Measurements from ENCODE around the gene EXOC6B. TPM values are rescaled to one million over a fixed set of nuclear protein-coding genes. Genes with fewer than 3 reads are reported as not detected.

EXOC6B gene
- total RNA-seq, 2 donors from 2014 or later = 10.4 to 11.6 TPM

DNA sequence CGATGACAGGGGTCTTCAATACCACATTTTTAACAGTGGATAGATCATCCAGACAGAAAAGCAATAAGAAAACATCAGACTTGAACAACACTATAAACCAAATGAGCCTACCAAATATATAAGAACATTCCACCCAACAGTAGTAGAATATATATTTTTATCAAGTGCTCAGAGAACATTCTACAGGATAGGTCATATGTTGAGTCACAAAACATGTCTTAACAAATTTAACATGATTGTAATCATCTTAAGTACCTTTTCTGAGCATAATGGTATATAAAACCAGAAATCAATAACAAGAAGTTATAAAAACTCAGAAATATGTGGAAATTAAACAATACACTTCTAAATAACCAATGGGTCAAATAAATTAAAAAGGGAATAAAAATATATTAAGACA lies 484.2 kb downstream of the EXOC6B start:
- Mint-ChIP-seq H3K4me3 (no peak overlapping the region), H3K4me1 (ENCODE audit: low read depth) (no peaks in the 10 kb centered on the region), H3K36me3 (ENCODE audit: insufficient read depth in 2 of 2) (peaks cover 0 to 2% of the 10 kb centered on the region in 2 donors), H3K27me3 (ENCODE audit: low read depth) (no peaks in the 10 kb centered on the region), H3K27ac (no peak overlapping the region), H3K9me3 (peaks cover 2 to 8% of the 10 kb centered on the region in 2 donors)
- no peak for DNase-seq
- no peak for ATAC-seq (replicated peaks in 1 of 2)

DNA sequence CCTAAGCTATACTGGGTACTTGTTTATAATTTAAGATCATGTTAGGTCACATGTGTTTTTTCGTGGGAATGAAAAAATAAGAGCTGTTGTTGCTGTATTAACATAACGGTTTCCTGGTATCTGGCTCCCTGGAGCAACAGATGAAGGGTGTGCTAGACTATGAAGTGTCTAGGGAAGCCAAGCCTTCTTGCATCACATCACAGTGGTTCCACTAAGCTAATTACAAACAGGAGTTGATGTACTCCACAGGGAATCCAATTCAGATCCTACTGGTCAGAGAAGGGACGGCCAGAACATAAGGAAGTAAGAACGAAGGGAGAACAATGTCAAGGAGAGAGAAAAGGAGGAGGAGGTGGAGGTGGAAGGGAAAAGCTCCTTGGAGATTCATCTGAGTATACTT lies 485.2 kb downstream of the EXOC6B start:
- ATAC-seq (replicated peaks in 1 of 2) = no peak
- no peak overlapping the region for H3K4me3 Mint-ChIP-seq
- H3K9me3 Mint-ChIP-seq = peaks cover 2 to 8% of the 10 kb centered on the region in 2 donors
- no peaks in the 10 kb centered on the region for H3K4me1 Mint-ChIP-seq (ENCODE audit: low read depth)
- H3K27me3 Mint-ChIP-seq (ENCODE audit: low read depth) = no peaks in the 10 kb centered on the region
- DNase-seq = no peak
- no peak overlapping the region for H3K27ac Mint-ChIP-seq
- H3K36me3 Mint-ChIP-seq (ENCODE audit: insufficient read depth in 2 of 2) = peaks cover 0 to 2% of the 10 kb centered on the region in 2 donors

DNA sequence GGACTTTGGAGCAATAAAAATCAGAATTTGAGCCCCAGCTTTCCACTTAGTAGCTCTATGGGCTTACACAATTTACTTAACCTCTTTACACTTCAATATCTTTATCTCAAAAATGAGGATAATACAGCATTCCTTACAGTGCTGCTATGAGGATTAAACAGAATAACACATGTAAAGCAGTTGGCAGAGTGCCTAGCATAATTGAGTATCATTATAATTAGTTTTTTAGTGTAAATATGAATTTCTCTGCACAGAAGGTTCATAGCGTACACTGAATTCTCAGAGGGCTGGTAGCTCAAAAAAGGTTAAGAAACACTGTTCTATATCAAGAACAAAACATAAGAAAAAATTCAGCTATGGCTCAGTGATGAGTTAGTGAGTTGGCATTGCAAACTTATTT lies 487.8 kb downstream of the EXOC6B start:
- H3K27me3 Mint-ChIP-seq (ENCODE audit: low read depth) = no peaks in the 10 kb centered on the region
- H3K4me3 Mint-ChIP-seq = no peak overlapping the region
- no peak for ATAC-seq (replicated peaks in 1 of 2)
- no peak for DNase-seq
- no peaks in the 10 kb centered on the region for H3K36me3 Mint-ChIP-seq (ENCODE audit: insufficient read depth in 2 of 2)
- no peaks in the 10 kb centered on the region for H3K4me1 Mint-ChIP-seq (ENCODE audit: low read depth)
- H3K27ac Mint-ChIP-seq = no peak overlapping the region
- H3K9me3 Mint-ChIP-seq = peaks cover 0 to 1% of the 10 kb centered on the region in 2 donors

DNA sequence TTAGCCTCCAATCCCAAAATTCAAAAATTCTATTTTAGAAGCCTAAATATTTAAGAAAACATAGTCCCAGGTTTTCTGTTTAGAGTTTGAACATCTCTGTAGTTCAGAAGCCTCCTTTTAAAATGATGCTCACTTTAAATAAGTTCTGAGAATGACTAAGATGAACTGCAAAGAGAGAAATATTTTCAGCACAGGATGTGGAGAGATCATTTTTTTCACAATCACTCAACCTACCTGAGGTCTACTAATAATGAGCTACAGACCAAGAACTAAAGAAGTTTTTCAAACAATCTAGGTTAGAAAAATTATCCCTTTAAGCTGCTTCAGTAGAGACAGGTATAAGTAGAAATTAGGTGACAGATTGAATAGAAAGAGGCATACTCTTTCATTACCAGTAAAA lies 493.1 kb downstream of the EXOC6B start:
- Mint-ChIP-seq H3K4me1 (ENCODE audit: low read depth) (peaks cover 6% of the 10 kb centered on the region), H3K27ac (no peak overlapping the region), H3K9me3 (peaks cover 0 to 3% of the 10 kb centered on the region in 2 donors), H3K4me3 (no peak overlapping the region), H3K27me3 (ENCODE audit: low read depth) (no peaks in the 10 kb centered on the region), H3K36me3 (ENCODE audit: insufficient read depth in 2 of 2) (no peaks in the 10 kb centered on the region)
- DNase-seq (no peak), ATAC-seq (replicated peaks in 1 of 2) (peak in 1 of 2 donors; percentile 41)

DNA sequence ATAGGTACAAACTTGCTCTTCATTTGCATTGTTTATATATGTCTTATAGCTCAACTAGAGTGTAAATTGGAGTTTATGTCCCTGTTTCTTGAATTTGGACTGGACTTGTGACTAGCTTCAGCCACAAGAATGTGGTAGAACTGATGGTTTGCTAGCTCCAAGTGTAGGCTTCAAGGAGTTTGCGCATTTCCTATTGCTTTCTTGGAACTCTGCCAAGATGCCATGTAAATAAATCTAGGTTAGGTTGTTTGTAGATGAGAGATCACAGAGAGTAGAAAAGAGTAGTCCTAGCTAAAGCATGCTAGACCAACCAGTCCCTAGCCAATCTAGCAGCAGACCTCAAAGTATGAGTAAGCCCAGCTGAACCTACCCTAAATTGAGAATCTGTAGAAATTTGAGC lies 495.2 kb downstream of the EXOC6B start:
- Mint-ChIP-seq H3K27me3 (ENCODE audit: low read depth) (no peaks in the 10 kb centered on the region), H3K9me3 (peaks cover 0 to 4% of the 10 kb centered on the region in 2 donors), H3K27ac (no peak overlapping the region), H3K36me3 (ENCODE audit: insufficient read depth in 2 of 2) (no peaks in the 10 kb centered on the region), H3K4me1 (ENCODE audit: low read depth) (peaks cover 6% of the 10 kb centered on the region), H3K4me3 (no peak overlapping the region)
- ATAC-seq (replicated peaks in 1 of 2) (no peak), DNase-seq (no peak)

DNA sequence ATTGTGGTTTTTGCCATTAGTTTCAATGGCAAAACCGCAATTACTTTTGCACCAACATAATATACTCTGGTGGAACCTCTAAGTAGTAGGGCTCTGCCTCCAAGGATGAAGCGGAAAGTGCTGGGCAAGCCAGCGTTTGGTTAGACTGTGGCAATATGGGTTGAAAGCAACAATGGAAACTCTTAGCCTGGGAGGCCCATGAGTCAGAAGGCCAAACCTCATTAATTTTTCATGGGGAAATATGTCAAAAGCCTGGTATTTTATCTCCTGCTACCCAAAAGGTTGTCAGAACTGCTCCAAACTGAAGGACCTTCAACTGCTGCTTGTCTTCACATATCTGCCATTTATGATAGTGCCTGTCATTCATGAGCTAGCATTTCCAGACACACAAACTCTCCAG lies 499.1 kb downstream of the EXOC6B start:
- Mint-ChIP-seq H3K9me3 (peaks cover 2 to 6% of the 10 kb centered on the region in 2 donors), H3K27ac (no peak overlapping the region), H3K36me3 (ENCODE audit: insufficient read depth in 2 of 2) (peaks cover 0 to 1% of the 10 kb centered on the region in 2 donors), H3K4me1 (ENCODE audit: low read depth) (no peaks in the 10 kb centered on the region), H3K27me3 (ENCODE audit: low read depth) (no peaks in the 10 kb centered on the region), H3K4me3 (no peak overlapping the region)
- ATAC-seq (replicated peaks in 1 of 2) = no peak
- DNase-seq = no peak

DNA sequence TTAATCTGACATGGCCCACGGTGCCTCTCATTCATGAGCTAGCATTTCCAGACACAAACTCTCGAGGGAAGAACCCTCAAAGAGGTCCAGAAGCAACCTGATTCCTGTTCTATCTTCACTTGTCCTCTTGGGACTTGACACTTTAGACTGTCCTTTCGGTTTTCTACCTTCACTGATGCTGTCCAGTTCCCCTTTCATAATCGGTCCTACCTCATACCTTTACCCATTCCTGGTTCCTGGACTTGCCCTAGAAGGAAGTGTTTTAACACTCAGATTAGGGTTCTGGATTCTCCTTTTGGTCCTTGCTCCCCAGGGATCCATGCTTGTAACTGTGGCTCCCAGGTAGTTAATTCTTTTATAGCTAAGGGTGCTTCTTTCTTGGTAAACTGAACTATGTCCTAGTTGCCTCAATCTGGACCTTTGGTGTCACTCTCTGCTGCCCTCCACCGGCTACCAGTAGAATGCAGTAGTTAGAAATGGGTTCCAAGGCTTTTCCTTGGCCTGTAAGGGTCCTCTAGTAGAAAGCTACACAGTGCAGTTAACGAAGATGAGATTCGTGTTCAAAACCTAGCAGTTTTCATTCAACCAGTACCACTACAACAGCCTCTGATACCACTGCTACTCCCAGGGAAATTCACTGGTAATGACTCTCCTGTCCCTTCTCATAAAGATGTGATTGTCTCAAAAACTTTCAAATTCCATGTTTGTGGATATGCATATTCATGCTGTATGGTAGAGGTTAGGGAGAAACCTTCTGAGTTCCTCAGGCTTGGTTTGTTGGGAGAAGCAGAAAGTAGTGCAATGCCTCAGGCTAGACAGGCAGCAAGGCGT lies 500.0 kb downstream of the EXOC6B start:
- peak; percentile 2 to 6 for DNase-seq
- ATAC-seq (replicated peaks in 1 of 2) = no peak
- no peak overlapping the region for H3K4me3 Mint-ChIP-seq
- H3K36me3 Mint-ChIP-seq (ENCODE audit: insufficient read depth in 2 of 2) = peaks cover 0 to 1% of the 10 kb centered on the region in 2 donors
- H3K27ac Mint-ChIP-seq = peak overlapping the region; percentile 16
- H3K27me3 Mint-ChIP-seq (ENCODE audit: low read depth) = no peaks in the 10 kb centered on the region
- H3K9me3 Mint-ChIP-seq = peaks cover 2 to 6% of the 10 kb centered on the region in 2 donors
- no peaks in the 10 kb centered on the region for H3K4me1 Mint-ChIP-seq (ENCODE audit: low read depth)

DNA sequence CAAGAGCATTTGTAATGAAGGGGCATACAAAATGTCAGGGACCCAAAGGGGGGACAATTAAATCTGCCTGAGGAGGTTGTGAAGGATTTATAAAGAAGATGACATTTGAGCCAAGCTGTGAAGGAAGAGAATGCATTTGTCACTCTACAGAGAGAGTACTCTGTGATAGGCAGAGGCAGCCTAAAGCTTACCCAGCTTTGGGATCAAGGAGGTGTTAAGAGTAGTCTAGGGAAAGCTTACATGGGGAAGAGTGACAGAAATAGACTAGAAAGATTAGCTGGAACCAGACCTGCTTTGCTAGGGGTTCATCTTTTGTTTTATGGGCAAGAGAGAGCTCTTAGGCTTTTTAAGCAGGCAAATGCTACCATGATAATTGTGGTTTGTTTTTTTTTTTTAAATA lies 509.1 kb downstream of the EXOC6B start:
- H3K4me3 Mint-ChIP-seq = no peak overlapping the region
- H3K27ac Mint-ChIP-seq = no peak overlapping the region
- no peaks in the 10 kb centered on the region for H3K36me3 Mint-ChIP-seq (ENCODE audit: insufficient read depth in 2 of 2)
- DNase-seq (no peak), ATAC-seq (replicated peaks in 1 of 2) (no peak)
- no peaks in the 10 kb centered on the region for H3K4me1 Mint-ChIP-seq (ENCODE audit: low read depth)
- no peaks in the 10 kb centered on the region for H3K27me3 Mint-ChIP-seq (ENCODE audit: low read depth)
- peaks cover 0 to 2% of the 10 kb centered on the region in 2 donors for H3K9me3 Mint-ChIP-seq

DNA sequence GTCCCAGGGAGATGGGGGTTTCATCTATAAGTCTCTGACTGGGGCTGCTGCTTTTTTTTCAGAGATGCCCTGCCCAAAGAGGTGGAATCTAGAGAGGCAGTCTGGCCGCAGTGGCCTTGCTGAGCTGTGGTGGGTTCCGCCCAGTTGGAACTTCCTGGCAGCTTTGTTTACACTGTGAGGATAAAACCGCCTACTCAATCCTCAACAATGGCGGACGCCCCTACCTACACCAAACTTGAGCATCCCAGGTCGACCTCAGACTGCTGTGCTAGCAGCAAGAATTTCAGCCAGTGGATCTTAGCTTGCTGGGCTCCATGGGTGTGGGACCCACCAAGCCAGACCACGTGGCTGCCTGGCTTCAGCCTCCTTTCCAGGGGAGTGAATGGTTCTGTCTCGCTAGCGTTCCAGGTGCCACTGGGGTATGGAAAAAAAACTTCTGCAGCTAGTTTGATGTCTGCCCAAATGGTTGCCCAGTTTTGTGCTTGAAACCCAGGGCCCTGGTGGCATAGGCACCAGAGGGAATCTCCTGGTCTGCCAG lies 525.6 kb downstream of the EXOC6B start:
- ATAC-seq (replicated peaks in 1 of 2) (no peak), DNase-seq (no peak)
- peaks cover 0 to 6% of the 10 kb centered on the region in 2 donors for H3K36me3 Mint-ChIP-seq (ENCODE audit: insufficient read depth in 2 of 2)
- no peaks in the 10 kb centered on the region for H3K4me1 Mint-ChIP-seq (ENCODE audit: low read depth)
- no peak overlapping the region for H3K27ac Mint-ChIP-seq
- H3K9me3 Mint-ChIP-seq = peaks cover 7 to 21% of the 10 kb centered on the region in 2 donors
- no peaks in the 10 kb centered on the region for H3K27me3 Mint-ChIP-seq (ENCODE audit: low read depth)
- H3K4me3 Mint-ChIP-seq = no peak overlapping the region

DNA sequence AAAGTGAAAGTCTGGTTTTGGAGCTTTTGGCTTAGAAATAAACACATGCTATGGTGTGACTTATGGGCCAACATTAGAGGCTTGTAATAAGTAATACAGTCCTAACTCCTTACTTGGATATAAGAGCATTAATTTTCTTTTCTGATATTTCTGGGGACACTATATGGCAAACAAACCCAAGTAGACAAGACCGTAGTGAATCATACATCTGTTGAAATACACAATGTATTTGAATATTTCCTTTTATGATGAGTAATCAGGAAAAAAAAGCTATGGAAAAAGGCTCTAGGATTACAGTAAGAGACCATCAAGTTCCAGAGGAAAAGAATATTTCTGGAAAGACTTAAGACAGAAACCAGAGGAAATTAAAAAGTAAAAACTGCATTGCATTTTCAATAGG lies 532.2 kb downstream of the EXOC6B start:
- Mint-ChIP-seq H3K4me1 (ENCODE audit: low read depth) (no peaks in the 10 kb centered on the region), H3K4me3 (no peak overlapping the region), H3K36me3 (ENCODE audit: insufficient read depth in 2 of 2) (peaks cover 0 to 1% of the 10 kb centered on the region in 2 donors), H3K27me3 (ENCODE audit: low read depth) (no peaks in the 10 kb centered on the region), H3K9me3 (peaks cover 6 to 10% of the 10 kb centered on the region in 2 donors), H3K27ac (no peak overlapping the region)
- DNase-seq (no peak), ATAC-seq (replicated peaks in 1 of 2) (no peak)

DNA sequence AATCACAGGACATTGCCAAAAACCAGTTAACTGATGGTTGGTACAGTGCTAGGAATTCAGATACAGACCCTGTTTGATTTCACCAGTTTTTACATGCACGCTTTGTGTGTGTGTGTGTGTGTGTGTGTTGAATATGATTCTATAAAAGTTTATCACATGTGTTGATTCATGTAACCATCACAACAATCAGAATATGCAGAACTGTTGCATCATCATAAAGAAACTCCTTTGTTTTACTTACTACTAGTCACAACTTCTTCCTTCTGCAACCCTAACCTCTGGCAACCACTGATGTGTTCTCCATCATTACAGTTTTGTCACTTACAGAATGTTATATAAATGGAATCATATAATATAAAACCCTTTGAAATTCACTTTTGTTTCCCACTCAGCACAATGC lies 533.4 kb downstream of the EXOC6B start:
- peaks cover 0 to under 1% of the 10 kb centered on the region in 2 donors for H3K36me3 Mint-ChIP-seq (ENCODE audit: insufficient read depth in 2 of 2)
- ATAC-seq (replicated peaks in 1 of 2) = no peak
- H3K4me1 Mint-ChIP-seq (ENCODE audit: low read depth) = no peaks in the 10 kb centered on the region
- no peaks in the 10 kb centered on the region for H3K27me3 Mint-ChIP-seq (ENCODE audit: low read depth)
- DNase-seq = no peak
- H3K27ac Mint-ChIP-seq = no peak overlapping the region
- no peak overlapping the region for H3K4me3 Mint-ChIP-seq
- H3K9me3 Mint-ChIP-seq = peaks cover under 1 to 2% of the 10 kb centered on the region in 2 donors

DNA sequence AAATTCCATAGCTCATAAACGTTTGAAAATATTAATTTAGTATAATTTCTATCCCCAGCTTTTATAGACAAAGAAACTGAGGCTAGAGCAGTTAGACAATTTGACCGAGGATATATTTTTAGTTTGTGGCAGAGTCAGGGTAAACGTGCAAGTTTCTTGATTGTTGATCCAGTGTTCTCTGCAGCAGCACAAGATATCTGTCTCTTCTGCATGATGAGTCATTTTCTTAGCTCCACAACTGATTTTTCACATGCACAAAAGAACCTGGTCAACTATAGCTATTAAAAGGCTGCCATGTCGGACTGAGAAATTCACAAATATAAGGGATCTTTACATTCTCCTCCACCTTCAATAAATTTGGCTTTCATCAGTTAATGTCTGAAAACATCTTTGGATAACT lies 534.8 kb downstream of the EXOC6B start:
- no peak for DNase-seq
- H3K27me3 Mint-ChIP-seq (ENCODE audit: low read depth) = no peaks in the 10 kb centered on the region
- H3K36me3 Mint-ChIP-seq (ENCODE audit: insufficient read depth in 2 of 2) = peaks cover 0 to 1% of the 10 kb centered on the region in 2 donors
- H3K27ac Mint-ChIP-seq = no peak overlapping the region
- ATAC-seq (replicated peaks in 1 of 2) = no peak
- no peaks in the 10 kb centered on the region for H3K4me1 Mint-ChIP-seq (ENCODE audit: low read depth)
- H3K4me3 Mint-ChIP-seq = no peak overlapping the region
- H3K9me3 Mint-ChIP-seq = no peaks in the 10 kb centered on the region

DNA sequence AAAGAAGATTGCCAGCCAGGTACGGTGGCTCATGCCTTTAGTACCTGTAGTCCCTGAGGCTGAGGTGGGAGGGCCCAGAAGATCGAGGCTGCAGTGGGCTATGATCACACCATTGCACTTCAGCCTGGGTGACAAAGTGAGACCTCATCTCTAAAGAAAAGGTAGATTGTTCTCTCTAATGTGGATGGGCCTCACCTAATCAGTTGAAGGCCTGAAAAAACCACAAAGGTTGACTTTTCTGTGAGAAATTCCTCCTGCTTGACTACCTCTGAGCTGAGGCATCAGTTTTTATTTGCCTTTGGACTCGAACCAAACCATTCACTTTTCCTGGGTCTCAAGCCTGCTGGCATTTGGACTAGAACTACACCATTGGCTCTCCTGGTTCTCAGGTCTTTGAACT lies 536.1 kb downstream of the EXOC6B start:
- H3K4me1 Mint-ChIP-seq (ENCODE audit: low read depth) = no peaks in the 10 kb centered on the region
- H3K27ac Mint-ChIP-seq = no peak overlapping the region
- no peaks in the 10 kb centered on the region for H3K9me3 Mint-ChIP-seq
- ATAC-seq (replicated peaks in 1 of 2) = no peak
- H3K27me3 Mint-ChIP-seq (ENCODE audit: low read depth) = no peaks in the 10 kb centered on the region
- peaks cover 0 to 1% of the 10 kb centered on the region in 2 donors for H3K36me3 Mint-ChIP-seq (ENCODE audit: insufficient read depth in 2 of 2)
- no peak for DNase-seq
- no peak overlapping the region for H3K4me3 Mint-ChIP-seq
